ENCODE measurements around the gene SNTB2.

The SNTB2 gene

DNA sequence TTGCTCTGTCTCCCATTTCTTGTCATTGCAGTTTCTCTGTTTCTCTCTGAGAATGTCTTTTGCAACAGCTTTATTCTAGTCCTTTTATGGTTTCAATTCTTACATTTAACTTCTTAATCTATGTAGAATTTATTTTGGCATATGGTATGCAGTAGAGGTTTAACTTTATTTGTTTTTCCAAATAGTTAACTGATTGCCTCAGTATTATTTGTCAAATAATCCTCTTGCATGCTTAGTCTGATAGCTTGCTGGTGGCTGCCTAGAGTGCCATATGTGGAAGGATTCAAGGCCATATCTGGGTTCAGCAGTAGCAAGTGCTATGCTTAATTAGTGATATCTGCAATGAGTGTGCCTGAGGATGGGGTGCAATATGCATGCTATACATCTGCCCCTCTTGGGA, 6.9 kb downstream of the SNTB2 start:
- TF ChIP-seq, protein P1, sequence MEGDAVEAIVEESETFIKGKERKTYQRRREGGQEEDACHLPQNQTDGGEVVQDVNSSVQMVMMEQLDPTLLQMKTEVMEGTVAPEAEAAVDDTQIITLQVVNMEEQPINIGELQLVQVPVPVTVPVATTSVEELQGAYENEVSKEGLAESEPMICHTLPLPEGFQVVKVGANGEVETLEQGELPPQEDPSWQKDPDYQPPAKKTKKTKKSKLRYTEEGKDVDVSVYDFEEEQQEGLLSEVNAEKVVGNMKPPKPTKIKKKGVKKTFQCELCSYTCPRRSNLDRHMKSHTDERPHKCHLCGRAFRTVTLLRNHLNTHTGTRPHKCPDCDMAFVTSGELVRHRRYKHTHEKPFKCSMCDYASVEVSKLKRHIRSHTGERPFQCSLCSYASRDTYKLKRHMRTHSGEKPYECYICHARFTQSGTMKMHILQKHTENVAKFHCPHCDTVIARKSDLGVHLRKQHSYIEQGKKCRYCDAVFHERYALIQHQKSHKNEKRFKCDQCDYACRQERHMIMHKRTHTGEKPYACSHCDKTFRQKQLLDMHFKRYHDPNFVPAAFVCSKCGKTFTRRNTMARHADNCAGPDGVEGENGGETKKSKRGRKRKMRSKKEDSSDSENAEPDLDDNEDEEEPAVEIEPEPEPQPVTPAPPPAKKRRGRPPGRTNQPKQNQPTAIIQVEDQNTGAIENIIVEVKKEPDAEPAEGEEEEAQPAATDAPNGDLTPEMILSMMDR (conservative IDR thresholded peaks at IDR 0.05; ENCODE audit: low read length): no peak
- peak; percentile 36 for DNase-seq (ENCODE audit: low read depth)
- H3K4me3 ChIP-seq (ENCODE audit: low read length): no peak overlapping the region

DNA sequence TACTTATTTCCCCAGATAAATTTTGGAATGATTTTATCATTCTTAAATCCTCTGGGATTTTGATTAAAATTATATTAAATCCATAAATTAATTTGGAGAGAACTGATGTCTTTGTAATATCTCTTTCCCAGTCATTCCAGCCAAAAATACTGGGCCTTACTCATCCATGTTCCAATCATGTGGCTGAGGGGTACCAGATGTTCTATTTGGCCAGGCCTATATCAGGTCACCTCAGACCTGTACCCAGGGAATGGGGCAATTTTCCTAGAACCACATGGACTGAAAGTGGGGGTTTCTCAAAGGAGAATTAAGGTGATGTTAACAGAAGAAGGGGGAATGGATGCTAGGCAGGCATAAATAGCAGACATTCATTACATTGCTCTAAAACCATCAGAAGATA, 7.5 kb downstream of the SNTB2 start:
- H3K4me3 ChIP-seq (ENCODE audit: low read length): no peak overlapping the region
- TF ChIP-seq, protein P1 (conservative IDR thresholded peaks at IDR 0.05; ENCODE audit: low read length): no peak
- no peak for DNase-seq (ENCODE audit: low read depth)

DNA sequence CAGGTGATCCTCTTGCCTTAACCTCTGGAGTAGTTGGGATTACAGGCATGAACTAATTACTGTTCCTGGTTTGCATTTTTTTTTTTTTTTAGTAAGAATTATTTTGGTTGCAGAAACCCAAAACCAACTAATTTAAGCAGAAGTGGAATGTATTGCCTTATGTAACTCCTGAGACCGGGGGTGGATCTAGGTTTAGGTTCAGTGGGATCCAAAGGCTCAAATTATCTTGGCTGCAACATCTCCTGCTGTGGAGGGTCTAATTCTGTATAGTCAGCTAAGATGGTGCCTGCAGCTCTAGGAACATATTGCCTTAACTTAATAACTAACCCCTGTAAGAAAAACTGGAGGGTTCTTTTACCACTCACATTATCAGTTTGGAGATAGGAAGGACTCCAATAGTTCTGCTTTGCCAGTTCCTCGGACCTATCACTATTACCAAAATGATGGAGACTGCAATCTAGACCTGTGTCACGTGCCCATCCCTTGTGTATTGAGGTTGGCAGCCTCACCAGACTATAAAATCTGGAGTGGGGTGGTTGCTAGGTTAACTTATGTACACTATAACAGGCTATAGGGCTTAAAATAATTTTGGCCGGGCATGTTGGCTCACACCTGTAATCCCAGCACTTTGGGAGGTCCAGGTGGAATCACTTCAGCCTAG, 8.5 kb downstream of the SNTB2 start:
- TF ChIP-seq, protein P1 (conservative IDR thresholded peaks at IDR 0.05; ENCODE audit: low read length): no peak

DNA sequence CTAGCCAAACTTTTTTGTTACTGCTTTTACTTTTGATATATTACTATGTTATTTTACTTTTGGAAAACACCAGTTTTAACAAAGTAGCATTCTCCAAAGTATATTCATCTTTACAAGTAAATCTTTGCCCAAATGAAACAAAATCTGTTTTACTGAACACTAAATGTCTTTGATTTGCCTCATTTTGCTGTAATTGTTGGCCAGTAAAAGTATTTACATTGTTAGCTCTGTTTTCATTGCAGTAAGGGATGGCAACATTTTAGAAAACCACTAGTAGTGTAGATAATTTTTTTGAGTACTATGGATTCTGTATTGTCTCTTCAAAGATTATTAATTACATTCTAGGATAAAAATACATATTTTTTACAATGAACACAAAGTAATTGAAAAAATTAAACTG, 10.6 kb downstream of the SNTB2 start:
- no peak for DNase-seq (ENCODE audit: low read depth)
- TF ChIP-seq, protein P1 (conservative IDR thresholded peaks at IDR 0.05; ENCODE audit: low read length): no peak
- H3K4me3 ChIP-seq (ENCODE audit: low read length): no peak overlapping the region

More for the DNA sequence above, 8.5 kb downstream of the SNTB2 start:
- no peak overlapping the region for H3K4me3 ChIP-seq (ENCODE audit: low read length)
- DNase-seq (ENCODE audit: low read depth): no peak

DNA sequence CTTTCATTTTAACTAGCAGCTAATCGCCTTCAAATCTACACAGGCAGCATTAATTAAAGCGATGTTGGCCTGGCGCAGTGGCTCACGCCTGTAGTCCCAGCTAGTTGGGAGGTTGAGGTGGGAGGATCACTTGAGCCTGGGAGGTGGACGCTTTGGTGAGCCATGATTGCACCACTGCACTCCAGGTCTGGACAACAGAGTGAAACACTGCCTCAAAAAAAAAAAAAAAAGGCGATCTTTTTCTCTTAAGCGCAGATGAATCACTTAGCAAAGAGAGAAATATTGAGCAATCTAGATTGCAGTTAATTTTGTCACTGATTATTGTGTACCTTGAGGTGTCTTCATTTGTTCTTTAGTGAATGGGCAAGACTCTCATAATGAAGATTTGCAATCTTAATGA, 12.4 kb downstream of the SNTB2 start:
- TF ChIP-seq, protein P1 (conservative IDR thresholded peaks at IDR 0.05; ENCODE audit: low read length): no peak
- peak; percentile 61 for DNase-seq (ENCODE audit: low read depth)
- H3K4me3 ChIP-seq (ENCODE audit: low read length): no peak overlapping the region

DNA sequence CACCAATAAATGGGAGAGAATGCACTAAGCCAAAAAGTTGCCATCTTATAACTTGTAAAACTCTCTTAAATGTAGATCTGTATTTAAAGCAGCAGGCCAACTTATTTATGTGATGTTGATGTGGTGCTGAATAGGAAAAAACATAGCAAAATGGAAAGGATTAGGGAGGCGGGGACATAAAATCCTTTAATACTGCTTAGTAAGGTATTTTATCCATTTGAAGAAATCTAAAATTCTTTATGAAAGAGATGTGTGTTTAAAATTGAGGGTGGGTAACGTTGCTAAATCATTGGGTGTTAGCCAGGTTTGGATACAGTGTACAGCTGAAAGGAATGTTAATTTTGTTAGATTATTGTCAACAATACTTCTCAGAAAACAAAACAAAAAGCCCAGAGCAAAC, 14.3 kb downstream of the SNTB2 start:
- TF ChIP-seq, protein P1 (conservative IDR thresholded peaks at IDR 0.05; ENCODE audit: low read length): no peak
- DNase-seq (ENCODE audit: low read depth): no peak
- H3K4me3 ChIP-seq (ENCODE audit: low read length): no peak overlapping the region

DNA sequence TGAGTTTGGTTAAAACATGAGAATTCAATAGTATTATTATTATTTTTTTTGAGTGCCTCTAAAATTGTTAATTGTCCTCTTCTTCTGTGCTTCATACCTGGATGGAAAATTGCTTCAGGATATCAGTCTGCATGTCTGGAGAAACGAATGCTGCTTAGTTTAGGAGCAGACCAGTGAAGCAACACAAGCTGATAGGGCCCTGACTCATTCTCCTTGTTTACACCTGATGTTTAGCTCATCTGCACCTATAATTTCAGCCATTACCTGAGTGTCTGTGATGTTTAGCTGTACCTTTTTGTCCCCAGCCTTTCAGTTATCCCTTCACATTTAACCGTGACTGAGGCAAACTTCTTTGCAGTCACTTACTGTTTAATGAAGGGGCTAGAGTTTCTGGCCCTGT, 14.8 kb downstream of the SNTB2 start:
- TF ChIP-seq, protein P1 (conservative IDR thresholded peaks at IDR 0.05; ENCODE audit: low read length): no peak
- H3K4me3 ChIP-seq (ENCODE audit: low read length): no peak overlapping the region
- no peak for DNase-seq (ENCODE audit: low read depth)

Measured in AG10803 (cell line).